ENCODE data around the gene FITM2.
"Not testable (repeated sequence)": the region's sequence is repeated elsewhere in the genome, so short reads cannot be mapped to it uniquely, and the experiment has no call there.

The FITM2 gene

GRCh38 chr20:44306927-44307326, 4.1 kb downstream of the FITM2 start:
- ChIA-PET CTCF (interaction anchor here (1.2 kb wide), 2 partner anchors 18 to 89 kb away, joined by 3 to 7 read pairs; no protein-coding TSS in a partner anchor), POLR2A (no interaction called here)
- no peak for DNase-seq (ENCODE audit: low read depth, low spot score)
- TF ChIP-seq CTCF (IDR thresholded peaks at IDR 0.05; ENCODE audit: insufficient read depth, low read length, missing control alignments): no peak
- no peak overlapping the region for H3K4me3 ChIP-seq (ENCODE audit: low read depth, low read length)

GRCh38 chr20:44304383-44304782, 6.6 kb downstream of the FITM2 start:
- ChIA-PET POLR2A (no interaction called here), CTCF (no interaction called here)
- no peak for TF ChIP-seq CTCF (IDR thresholded peaks at IDR 0.05; ENCODE audit: insufficient read depth, low read length, missing control alignments)
- DNase-seq (ENCODE audit: low read depth, low spot score): no peak
- H3K4me3 ChIP-seq (ENCODE audit: low read depth, low read length): no peak overlapping the region

- POLR2A ChIA-PET: no interaction called here
- no peak for TF ChIP-seq CTCF (IDR thresholded peaks at IDR 0.05; ENCODE audit: insufficient read depth, low read length, missing control alignments)
- DNase-seq (ENCODE audit: low read depth, low spot score): no peak
- CTCF ChIA-PET: interaction anchor here (1.1 kb wide), 1 partner anchor 10 kb away, joined by 3 read pairs; no protein-coding TSS in a partner anchor
- H3K4me3 ChIP-seq (ENCODE audit: low read depth, low read length): no peak overlapping the region
Observed at GRCh38 chr20:44302736-44303135, 8.3 kb downstream of the FITM2 start.

- TF ChIP-seq CTCF (IDR thresholded peaks at IDR 0.05; ENCODE audit: insufficient read depth, low read length, missing control alignments): no peak
- CTCF ChIA-PET: interaction anchor here (0.9 to 1.1 kb wide), 2 partner anchors 9 to 10 kb away, joined by 3 read pairs; partner anchors contain the start of gene FITM2
- DNase-seq (ENCODE audit: low read depth, low spot score): no peak
Observed at GRCh38 chr20:44302026-44302669, 8.9 kb downstream of the FITM2 start.

GRCh38 chr20:44301285-44301684, 9.7 kb downstream of the FITM2 start:
- CTCF ChIA-PET: interaction anchor here (0.7 to 4.1 kb wide), 3 partner anchors 9 to 42 kb away, joined by 3 to 28 read pairs (median 3); partner anchors contain the start of gene FITM2
- no peak overlapping the region for H3K4me3 ChIP-seq (ENCODE audit: low read depth, low read length)
- TF ChIP-seq CTCF (IDR thresholded peaks at IDR 0.05; ENCODE audit: insufficient read depth, low read length, missing control alignments): no peak
- no peak for DNase-seq (ENCODE audit: low read depth, low spot score)
- POLR2A ChIA-PET: no interaction called here

More at GRCh38 chr20:44302026-44302669, 8.9 kb downstream of the FITM2 start:
- H3K4me3 ChIP-seq (ENCODE audit: low read depth, low read length): no peak overlapping the region
- POLR2A ChIA-PET: no interaction called here

GRCh38 chr20:44299011-44299535, 11.9 kb downstream of the FITM2 start:
- DNase-seq (ENCODE audit: low read depth, low spot score); H3K4me3 ChIP-seq (ENCODE audit: low read depth, low read length); POLR2A ChIA-PET: not testable (repeated sequence)
- CTCF ChIA-PET: interaction anchor here (1.1 to 4.1 kb wide), 2 partner anchors 11 to 82 kb away, joined by 4 to 28 read pairs; partner anchors contain the start of gene FITM2
